Measurements from ENCODE around the gene PIGV. TPM values are rescaled to one million over a fixed set of nuclear protein-coding genes. Genes with fewer than 3 reads are reported as not detected.

The PIGV gene
- total and polyA plus RNA-seq, 2 experiments from 2014 or later, result 20.4 to 28.9 TPM

GRCh38 chr1:26828411-26828991 lies 40.8 kb downstream of the PIGV start:
- H3K9me2 ChIP-seq (ENCODE audit: insufficient read depth), result no peaks in the 10 kb centered on the region
- H3K9ac ChIP-seq, result 0 out of 2 replicates have a peak overlapping the region, but pooled peaks have one; percentile 11
- H3K9me3 ChIP-seq (ENCODE audit: low read depth), result no peaks in the 10 kb centered on the region
- peak overlapping the region; percentile 57 for H3K4me2 ChIP-seq (ENCODE audit: unreplicated experiment)
- H4K20me1 ChIP-seq (ENCODE audit: insufficient read depth), result no peaks in the 10 kb centered on the region
- no peak overlapping the region for H2AFZ ChIP-seq
- H3K4me3 ChIP-seq, result no peak overlapping the region
- H3F3A ChIP-seq (ENCODE audit: insufficient read depth), result peaks cover 15% of the 10 kb centered on the region
- peaks cover 5% of the 10 kb centered on the region; the same call in 1 of the 2 replicates for H3K36me3 ChIP-seq (ENCODE audit: low read depth)
- H3K27me3 ChIP-seq (replicated peaks; ENCODE audit: insufficient read depth), result no peaks in the 10 kb centered on the region
- peaks cover 5% of the 10 kb centered on the region; the same call in 1 of the 2 replicates for H3K4me1 ChIP-seq (ENCODE audit: insufficient read depth)
- H3K27ac ChIP-seq, result no peak overlapping the region
- in situ Hi-C loops (cut with MboI), result no loop called here
- peaks cover 42% of the 10 kb centered on the region for H3K79me2 ChIP-seq (ENCODE audit: insufficient read depth)
- WGBS, 2 experiments (ENCODE audit: low coverage in 1 of 2, low lambda C conversion rate in 2 of 2, missing lambda C conversion rate in 2 of 2), result 42 to 50% methylated on average over 4 of the region's 4 CpGs
- no peak for DNase-seq
- TF ChIP-seq EZH2phosphoT487 (IDR thresholded peaks at IDR 0.05; ENCODE audit: insufficient read depth, low read depth), result no peak
- no peak for TF ChIP-seq EZH2 (IDR thresholded peaks at IDR 0.05; ENCODE audit: insufficient read depth, poor library complexity, severe bottlenecking)

GRCh38 chr1:26829184-26829911 lies 41.6 kb downstream of the PIGV start:
- no peaks in the 10 kb centered on the region for H3K9me3 ChIP-seq (ENCODE audit: low read depth)
- H3K79me2 ChIP-seq (ENCODE audit: insufficient read depth), result peaks cover 42% of the 10 kb centered on the region
- 91 to 93% methylated on average over 6 of the region's 6 CpGs for WGBS, 2 experiments (ENCODE audit: low coverage in 1 of 2, low lambda C conversion rate in 2 of 2, missing lambda C conversion rate in 2 of 2)
- H3K9ac ChIP-seq, result no peak overlapping the region
- H3K36me3 ChIP-seq (ENCODE audit: low read depth), result peaks cover 5% of the 10 kb centered on the region; the same call in 1 of the 2 replicates
- H3K27me3 ChIP-seq (replicated peaks; ENCODE audit: insufficient read depth), result no peaks in the 10 kb centered on the region
- no peak overlapping the region for H3K27ac ChIP-seq
- no peak overlapping the region for H2AFZ ChIP-seq
- H3F3A ChIP-seq (ENCODE audit: insufficient read depth), result peaks cover 15% of the 10 kb centered on the region
- H3K4me1 ChIP-seq (ENCODE audit: insufficient read depth), result peaks cover 5% of the 10 kb centered on the region; the same call in 1 of the 2 replicates
- no peak overlapping the region for H3K4me2 ChIP-seq (ENCODE audit: unreplicated experiment)
- no peak for TF ChIP-seq EZH2 (IDR thresholded peaks at IDR 0.05; ENCODE audit: insufficient read depth, poor library complexity, severe bottlenecking)
- TF ChIP-seq EZH2phosphoT487 (IDR thresholded peaks at IDR 0.05; ENCODE audit: insufficient read depth, low read depth), result no peak
- in situ Hi-C loops (cut with MboI), result no loop called here
- no peaks in the 10 kb centered on the region for H4K20me1 ChIP-seq (ENCODE audit: insufficient read depth)
- DNase-seq, result no peak
- H3K9me2 ChIP-seq (ENCODE audit: insufficient read depth), result no peaks in the 10 kb centered on the region
- H3K4me3 ChIP-seq, result no peak overlapping the region

- no peak overlapping the region for H3K9ac ChIP-seq
- TF ChIP-seq EZH2phosphoT487 (IDR thresholded peaks at IDR 0.05; ENCODE audit: insufficient read depth, low read depth) (no peak), EZH2 (IDR thresholded peaks at IDR 0.05; ENCODE audit: insufficient read depth, poor library complexity, severe bottlenecking) (no peak)
- DNase-seq, result no peak
- no peaks in the 10 kb centered on the region for H3K27me3 ChIP-seq (replicated peaks; ENCODE audit: insufficient read depth)
- no peak overlapping the region for H3K27ac ChIP-seq
- no peak overlapping the region for H3K4me2 ChIP-seq (ENCODE audit: unreplicated experiment)
- in situ Hi-C loops (cut with MboI), result no loop called here
- H3K4me3 ChIP-seq, result no peak overlapping the region
- H3K4me1 ChIP-seq (ENCODE audit: insufficient read depth), result 0 out of 2 replicates have a peak, but pooled peaks cover under 1% of the 10 kb centered on the region
- peaks cover 42% of the 10 kb centered on the region for H3K79me2 ChIP-seq (ENCODE audit: insufficient read depth)
- H3K9me3 ChIP-seq (ENCODE audit: low read depth), result no peaks in the 10 kb centered on the region
- no peaks in the 10 kb centered on the region for H3F3A ChIP-seq (ENCODE audit: insufficient read depth)
- H2AFZ ChIP-seq, result no peak overlapping the region
- H4K20me1 ChIP-seq (ENCODE audit: insufficient read depth), result no peaks in the 10 kb centered on the region
- peaks cover 5% of the 10 kb centered on the region; the same call in 1 of the 2 replicates for H3K36me3 ChIP-seq (ENCODE audit: low read depth)
- WGBS, 2 experiments (ENCODE audit: low coverage in 1 of 2, low lambda C conversion rate in 2 of 2, missing lambda C conversion rate in 2 of 2), result 96 to 98% methylated on average over 3 of the region's 3 CpGs
- H3K9me2 ChIP-seq (ENCODE audit: insufficient read depth), result no peaks in the 10 kb centered on the region
Measured at GRCh38 chr1:26831059-26831458, 43.3 kb downstream of the PIGV start.

GRCh38 chr1:26831546-26832248 lies 43.9 kb downstream of the PIGV start:
- Histone ChIP-seq H3K79me2 (ENCODE audit: insufficient read depth) (peaks cover 42% of the 10 kb centered on the region), H3K9me2 (ENCODE audit: insufficient read depth) (no peaks in the 10 kb centered on the region), H3K4me3 (no peak overlapping the region), H2AFZ (no peak overlapping the region), H3K27me3 (replicated peaks; ENCODE audit: insufficient read depth) (no peaks in the 10 kb centered on the region), H3K36me3 (ENCODE audit: low read depth) (peaks cover 5% of the 10 kb centered on the region; the same call in 1 of the 2 replicates), H4K20me1 (ENCODE audit: insufficient read depth) (no peaks in the 10 kb centered on the region), H3K4me2 (ENCODE audit: unreplicated experiment) (no peak overlapping the region), H3K4me1 (ENCODE audit: insufficient read depth) (no peaks in the 10 kb centered on the region), H3K9me3 (ENCODE audit: low read depth) (no peaks in the 10 kb centered on the region), H3F3A (ENCODE audit: insufficient read depth) (no peaks in the 10 kb centered on the region), H3K27ac (no peak overlapping the region), H3K9ac (no peak overlapping the region)
- 41 to 54% methylated on average over 3 of the region's 3 CpGs for WGBS, 2 experiments (ENCODE audit: low coverage in 1 of 2, low lambda C conversion rate in 2 of 2, missing lambda C conversion rate in 2 of 2)
- peak; percentile 47 for DNase-seq
- in situ Hi-C loops (cut with MboI), result no loop called here
- TF ChIP-seq EZH2phosphoT487 (IDR thresholded peaks at IDR 0.05; ENCODE audit: insufficient read depth, low read depth) (no peak), EZH2 (IDR thresholded peaks at IDR 0.05; ENCODE audit: insufficient read depth, poor library complexity, severe bottlenecking) (no peak)
